ENCODE results near the gene BTBD1.

BTBD1 gene

DNA sequence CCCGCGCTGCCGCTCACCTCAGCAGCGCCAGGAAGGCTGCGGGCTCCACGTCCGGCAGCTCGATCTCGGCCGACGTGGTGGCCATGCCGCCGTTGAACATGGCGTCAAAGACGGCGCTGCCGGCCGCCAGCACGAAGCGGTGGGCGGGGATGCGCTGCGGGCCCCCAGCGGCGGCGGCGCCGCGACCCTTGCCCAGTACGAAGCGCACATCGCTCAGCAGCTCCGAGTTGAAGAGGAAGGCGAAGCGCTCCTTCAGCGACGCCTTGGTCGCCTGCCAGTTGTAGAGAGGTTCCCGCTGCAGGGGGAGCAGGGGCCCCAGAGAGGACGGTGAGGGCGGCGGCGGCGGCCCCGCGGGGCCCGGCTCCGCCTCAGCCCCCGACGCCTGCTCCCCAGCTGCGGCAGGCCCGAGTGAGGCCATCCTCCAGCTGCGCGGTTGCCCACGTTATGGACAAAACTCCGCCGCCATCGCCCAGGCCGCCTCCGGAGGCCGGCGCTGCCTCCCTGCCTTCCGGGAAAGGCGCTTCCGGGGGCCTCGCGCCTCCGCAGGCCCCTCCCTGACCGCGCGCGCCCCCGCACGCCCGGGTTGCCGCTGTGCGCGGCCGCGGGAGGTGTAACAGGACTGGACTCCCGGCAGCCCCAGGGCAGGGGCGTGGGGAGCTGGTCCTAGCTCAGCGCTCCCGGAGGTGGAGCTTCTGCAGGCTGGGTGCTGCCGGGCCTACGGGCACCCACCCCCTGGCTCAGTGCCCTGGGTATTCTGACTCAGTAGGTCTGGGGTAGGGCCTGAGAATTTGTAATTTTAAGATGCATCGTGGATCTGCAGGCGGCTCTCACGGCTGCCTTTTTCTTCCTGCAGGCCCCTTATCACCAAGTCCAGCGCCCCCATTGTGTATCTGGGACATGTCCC, at the start of gene BTBD1:
TSS of gene BTBD1 (minus strand) at position 519 of the 904 bp plus-strand sequence. CDS start at position 418, 101 bp downstream.
- peak; percentile 46 to 54 for DNase-seq (ENCODE audit: low read depth in 2 of 2, low spot score in 1 of 2)

GRCh38 chr15:83115831-83116565, 48.9 kb upstream of the BTBD1 start:
- no peak for DNase-seq (ENCODE audit: low read depth in 2 of 2, low spot score in 1 of 2)

DNA sequence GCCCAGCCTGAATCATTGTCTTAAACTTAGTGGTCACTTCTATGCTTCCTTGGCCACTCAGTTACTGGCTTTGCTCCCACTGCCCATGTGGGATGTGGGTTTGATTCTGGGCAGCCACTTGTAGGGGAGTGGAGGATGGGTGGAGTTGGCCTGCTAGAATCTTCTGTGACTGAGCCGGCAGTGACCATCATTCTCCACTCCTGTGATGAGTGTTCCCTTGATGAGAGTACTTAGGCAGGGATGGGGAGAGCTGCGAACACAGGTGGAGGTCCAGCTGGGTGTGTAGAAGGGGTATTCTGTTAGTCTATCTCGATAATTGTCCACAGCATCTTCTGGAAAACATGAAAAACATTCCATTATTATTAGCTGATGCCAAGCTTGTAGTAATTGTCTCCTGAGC, 48.4 kb upstream of the BTBD1 start:
- no peak for DNase-seq (ENCODE audit: low read depth in 2 of 2, low spot score in 1 of 2)

GRCh38 chr15:83114856-83115255, 47.8 kb upstream of the BTBD1 start:
- no peak for DNase-seq (ENCODE audit: low read depth in 2 of 2, low spot score in 1 of 2)

DNA sequence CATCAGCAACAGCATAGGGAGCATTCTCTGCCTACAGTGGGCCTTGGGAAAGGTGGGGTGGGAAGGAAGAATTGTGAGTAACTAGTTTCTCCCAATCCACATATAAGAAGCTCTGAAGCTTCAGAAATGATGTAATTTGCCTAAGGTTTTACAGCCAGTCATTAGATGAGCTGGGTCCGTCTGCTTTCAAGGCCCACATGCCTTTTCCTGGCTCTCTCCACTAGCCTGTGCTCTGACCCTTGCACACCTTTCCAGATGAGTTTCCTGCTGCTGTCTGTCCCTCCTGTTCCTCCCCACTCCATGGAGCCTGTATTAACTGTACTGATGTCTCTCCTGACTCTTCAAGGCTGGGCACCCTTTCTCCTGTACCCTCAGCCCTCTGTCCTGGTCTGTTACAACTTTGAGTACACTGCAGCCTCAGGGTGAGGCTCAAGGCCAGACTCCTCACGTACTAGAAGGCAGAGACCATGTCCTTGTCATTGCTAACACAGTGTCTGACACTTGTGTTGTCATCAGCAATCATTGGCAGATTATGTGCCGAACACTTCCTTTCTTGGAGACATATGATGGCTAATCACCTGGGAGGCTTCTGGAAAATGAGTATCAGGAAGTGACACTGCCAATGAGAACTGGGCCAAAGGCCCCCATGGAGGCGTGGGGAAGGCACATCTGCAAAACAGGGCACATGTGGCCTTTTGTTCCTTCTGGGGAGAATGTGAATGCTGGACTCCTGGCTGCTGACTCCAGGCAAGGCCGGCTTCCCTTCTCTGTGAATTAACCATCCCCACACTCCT, 47.0 kb upstream of the BTBD1 start:
- no peak for DNase-seq (ENCODE audit: low read depth in 2 of 2, low spot score in 1 of 2)

DNA sequence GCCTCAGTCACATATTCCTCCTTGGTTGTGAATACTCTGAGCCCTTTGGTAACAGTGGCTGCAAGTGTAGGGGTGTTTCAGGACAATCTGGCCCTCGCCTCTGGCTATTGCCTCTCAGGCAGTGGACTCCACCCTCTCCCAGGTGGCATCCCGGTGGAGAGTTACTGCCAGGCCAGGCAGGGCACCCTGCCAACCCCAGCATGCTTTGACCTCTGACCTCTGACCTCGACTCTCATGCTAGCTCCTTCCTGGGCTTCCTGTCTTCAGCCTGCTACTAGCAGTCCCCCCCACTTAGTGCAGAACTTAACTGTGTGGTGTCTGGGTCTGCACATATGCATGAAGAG, 45.9 kb upstream of the BTBD1 start:
- no peak for DNase-seq (ENCODE audit: low read depth in 2 of 2, low spot score in 1 of 2)

DNA sequence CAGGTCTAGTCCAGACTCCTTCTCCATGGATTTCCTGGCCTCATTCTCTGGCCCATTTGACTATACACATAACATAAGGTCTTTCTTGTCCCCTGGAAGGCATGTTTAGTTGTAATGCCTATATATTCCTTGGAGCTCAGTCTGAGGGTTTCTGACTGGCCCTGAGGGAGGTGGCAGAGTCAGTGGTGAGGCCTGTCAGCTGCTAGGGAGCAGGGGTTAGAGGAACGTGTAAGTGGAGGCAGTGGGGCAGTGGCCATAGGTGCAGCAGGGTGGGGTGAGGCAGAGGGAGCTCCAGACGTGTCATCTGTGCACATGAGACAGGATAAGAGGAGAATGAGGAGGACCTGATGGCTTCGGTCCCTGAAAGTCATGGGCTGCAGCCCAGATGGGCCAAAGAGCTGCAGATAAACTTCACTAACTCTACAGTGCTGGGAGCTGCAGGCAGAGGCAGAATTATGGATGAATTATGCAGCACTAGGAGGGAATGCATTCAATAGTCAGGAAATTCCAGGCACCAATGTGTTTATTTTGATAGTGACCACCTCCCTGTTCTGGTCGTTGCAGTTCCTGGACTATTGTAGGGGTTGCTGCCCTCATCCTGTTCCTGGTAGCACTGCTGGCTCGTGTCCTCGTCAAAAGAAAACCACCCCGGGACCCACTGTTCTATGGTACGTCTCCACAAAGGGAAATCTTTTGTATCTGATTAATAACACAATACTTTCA, 45.3 kb upstream of the BTBD1 start:
- DNase-seq (ENCODE audit: low read depth in 2 of 2, low spot score in 1 of 2), result no peak

DNA sequence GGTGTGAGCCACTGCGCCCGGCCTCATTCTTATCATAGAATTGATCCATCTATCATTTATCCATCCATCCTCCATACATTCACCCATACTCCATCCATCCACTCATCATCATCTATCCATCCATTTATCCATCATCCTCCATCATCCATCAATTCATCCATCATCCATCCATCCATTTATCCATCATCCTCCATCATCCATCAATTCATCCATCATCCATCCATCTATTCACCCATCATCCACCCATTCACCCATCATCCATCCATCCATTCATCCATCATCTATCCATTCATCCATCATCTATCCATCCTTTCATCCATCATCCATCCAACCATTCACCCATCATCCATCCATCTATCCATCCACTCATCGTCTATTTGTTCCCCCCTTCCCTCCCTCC, 44.1 kb upstream of the BTBD1 start:
- DNase-seq (ENCODE audit: low read depth in 2 of 2, low spot score in 1 of 2), result no peak

- no peak for DNase-seq (ENCODE audit: low read depth in 2 of 2, low spot score in 1 of 2)
These were observed 43.3 kb upstream of the BTBD1 start for GRCh38 chr15:83110381-83110780.

DNA sequence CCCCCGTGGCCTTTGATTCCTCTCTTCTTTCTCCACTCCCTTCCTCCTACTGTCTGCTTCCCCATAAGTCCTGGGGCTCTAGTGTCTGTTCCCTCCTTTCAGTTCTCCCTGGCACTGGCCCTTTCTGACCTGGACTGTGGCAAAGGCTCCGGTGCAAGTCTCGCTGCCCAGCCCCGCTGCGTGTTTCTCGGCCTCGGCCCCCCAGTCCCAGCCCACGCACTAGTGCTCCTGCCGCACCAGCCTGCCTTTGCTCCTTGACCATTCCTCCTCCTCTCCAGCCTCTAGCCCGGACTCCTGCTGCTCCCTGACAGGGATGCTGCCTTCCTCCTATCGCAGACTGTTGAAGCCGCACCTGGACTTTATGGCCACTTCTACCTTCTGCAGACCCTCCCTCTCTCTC, 42.5 kb upstream of the BTBD1 start:
- no peak for DNase-seq (ENCODE audit: low read depth in 2 of 2, low spot score in 1 of 2)

- DNase-seq (ENCODE audit: low read depth in 2 of 2, low spot score in 1 of 2), result no peak
These were observed 41.5 kb upstream of the BTBD1 start for GRCh38 chr15:83108266-83109219.

- DNase-seq (ENCODE audit: low read depth in 2 of 2, low spot score in 1 of 2), result no peak
These were observed 40.8 kb upstream of the BTBD1 start for GRCh38 chr15:83107841-83108181.

DNA sequence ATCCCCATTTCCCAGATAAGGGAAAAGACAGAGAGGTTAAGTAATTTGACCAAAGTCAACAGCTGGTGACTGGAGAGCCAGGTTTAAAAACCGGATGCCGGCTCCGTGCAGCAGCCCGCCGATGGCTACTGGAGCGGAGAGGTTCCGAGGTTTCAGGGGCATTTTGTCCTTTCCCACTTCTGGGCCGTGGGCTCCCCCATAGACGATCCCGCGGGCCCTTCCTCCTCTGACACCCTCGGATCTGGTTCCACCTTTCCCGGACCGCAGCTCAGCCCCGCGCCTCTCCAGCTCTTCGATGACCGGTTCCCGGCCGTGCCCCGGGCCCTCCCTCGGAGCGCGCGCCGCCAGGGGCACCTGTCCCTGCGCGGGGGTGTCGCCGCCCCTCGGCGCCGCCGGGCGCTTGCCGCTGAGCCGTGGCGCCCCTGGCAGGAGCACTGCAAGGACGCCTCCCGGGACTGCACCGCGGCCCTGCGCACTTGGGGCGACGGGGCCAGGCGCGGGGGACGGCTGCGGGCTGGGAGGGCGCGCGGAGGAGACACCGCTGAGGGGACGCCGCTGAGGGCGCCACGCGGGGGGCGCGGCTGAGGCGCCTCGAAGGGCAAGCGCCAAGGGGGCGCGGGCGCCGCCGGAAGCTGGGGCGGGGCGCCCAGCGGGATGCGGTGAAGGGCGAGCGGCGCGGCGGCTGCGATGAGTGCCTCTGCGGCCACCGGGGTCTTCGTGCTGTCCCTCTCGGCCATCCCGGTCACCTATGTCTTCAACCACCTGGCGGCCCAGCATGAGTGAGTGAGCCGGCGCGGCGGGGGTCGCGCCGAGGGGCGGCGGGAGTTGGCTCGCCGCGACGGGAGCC, 40.2 kb upstream of the BTBD1 start, which contains the start of gene TM6SF1:
TSS of gene TM6SF1 (plus strand) at position 652 of the 847 bp plus-strand sequence. CDS start at position 688, 36 bp downstream.
- DNase-seq (ENCODE audit: low read depth in 2 of 2, low spot score in 1 of 2), result no peak

DNA sequence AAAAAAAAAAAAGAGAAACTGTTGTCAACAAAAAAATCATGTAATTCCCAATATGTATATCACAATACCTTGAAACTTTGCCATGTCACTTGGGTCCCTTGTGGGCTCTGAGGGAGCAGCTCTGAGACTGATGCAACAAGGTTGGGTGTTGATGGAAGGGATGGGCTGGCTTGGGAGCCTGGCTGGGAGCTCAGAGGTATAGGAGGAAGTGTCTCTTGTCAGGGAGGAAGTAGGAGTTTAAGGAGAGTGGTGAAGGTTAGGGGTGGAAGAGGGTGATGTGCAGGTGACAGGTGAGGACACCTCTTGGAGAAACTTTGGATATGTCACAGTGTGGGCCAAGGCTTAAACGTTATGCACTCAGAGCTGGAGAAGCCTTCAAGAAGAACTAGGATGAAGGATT, 38.4 kb upstream of the BTBD1 start:
- DNase-seq (ENCODE audit: low read depth in 2 of 2, low spot score in 1 of 2), result no peak

- DNase-seq (ENCODE audit: low read depth in 2 of 2, low spot score in 1 of 2), result no peak
These were observed 37.1 kb upstream of the BTBD1 start for GRCh38 chr15:83104141-83104540.

- DNase-seq (ENCODE audit: low read depth in 2 of 2, low spot score in 1 of 2), result no peak
These were observed 35.3 kb upstream of the BTBD1 start for GRCh38 chr15:83102346-83102745.

- no peak for DNase-seq (ENCODE audit: low read depth in 2 of 2, low spot score in 1 of 2)
These were observed 33.1 kb upstream of the BTBD1 start for GRCh38 chr15:83100097-83100646.

DNA sequence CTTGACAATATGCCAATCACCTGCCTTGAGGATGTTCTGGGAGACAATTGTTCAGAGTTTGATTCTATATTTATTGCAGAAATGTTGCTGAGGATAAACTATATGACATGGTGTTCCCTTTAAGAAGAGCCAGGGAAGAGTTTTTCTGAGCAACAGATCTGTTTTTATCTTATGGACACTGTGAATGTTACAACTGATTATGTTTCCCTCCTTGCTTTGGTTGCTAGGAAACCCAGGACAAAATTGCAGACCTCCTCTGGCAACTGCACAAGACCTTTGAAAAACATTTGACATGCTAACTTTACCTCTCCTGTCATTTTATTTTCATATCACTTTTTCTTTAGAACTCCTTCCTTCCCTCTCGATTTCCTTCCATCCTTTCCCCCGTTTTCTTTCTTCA, 32.2 kb upstream of the BTBD1 start:
- DNase-seq (ENCODE audit: low read depth in 2 of 2, low spot score in 1 of 2), result no peak

- no peak for DNase-seq (ENCODE audit: low read depth in 2 of 2, low spot score in 1 of 2)
These were observed 31.0 kb upstream of the BTBD1 start for GRCh38 chr15:83098079-83098478.

Data from stimulated activated CD8-positive, alpha-beta memory T cell treated with anti-CD3 and anti-CD28 coated beads, Interleukin-4, amount 100 ng/mL, for 1 hour (primary cell).